HG02870 (cell line): ENCODE measurements around the gene OR2A1.
"Not testable (repeated sequence)": the region's sequence is repeated elsewhere in the genome, so short reads cannot be mapped to it uniquely, and the experiment has no call there.

Experiments
- ATAC-seq: cut with Tn5 transposase; IDR thresholded peaks from one replicate; pipeline ENCODE4 v1.9.1; 2021; ENCODE audit warnings: mild to moderate bottlenecking, moderate library complexity; ENCODE audit not compliant: unreplicated experiment

Gene OR2A1

DNA sequence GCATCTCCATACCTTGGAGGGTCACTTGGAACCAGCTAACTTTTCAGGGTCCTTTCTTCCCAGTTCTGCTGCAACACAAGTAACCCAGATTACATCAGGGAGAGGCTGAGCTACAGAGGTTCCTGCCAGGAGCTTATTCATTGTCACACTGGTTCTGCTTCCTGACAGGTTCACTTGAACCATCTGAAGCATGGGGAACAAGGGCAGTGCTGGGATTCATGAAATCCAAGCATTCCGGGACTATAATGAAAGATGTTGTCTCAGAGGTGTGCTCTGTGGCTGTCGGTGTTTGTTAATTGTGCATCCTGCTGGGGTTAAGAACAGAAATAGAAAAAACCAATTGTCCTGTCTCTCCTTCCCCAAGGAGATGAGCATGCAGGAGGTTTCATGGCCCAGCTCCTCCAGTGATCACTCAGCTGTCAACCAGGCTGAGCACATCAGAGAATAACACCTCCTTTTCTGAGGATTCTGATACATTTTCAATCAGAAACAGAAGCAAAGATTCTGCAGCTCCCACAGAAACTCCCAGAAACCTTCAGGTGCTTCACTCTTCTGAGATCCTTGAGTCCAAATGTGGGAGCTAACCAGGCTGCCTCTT is at the start of gene OR2A1:
TSS of gene OR2A1 (plus strand) at position 548 of the 598 bp plus-strand sequence. CDS start 5,706 bp downstream, outside the sequence.
- ATAC-seq: not testable (repeated sequence)

GRCh38 chr7:144264692-144265091 is 47.5 kb upstream of the OR2A1 start, which contains the start of gene OR2A7:
TSS of gene OR2A7 (minus strand) at chr7:144264792. CDS start at chr7:144259628, 5,164 bp downstream.
- ATAC-seq: not testable (repeated sequence)

GRCh38 chr7:144269188-144269587 is 43.0 kb upstream of the OR2A1 start, which contains the start of gene CTAGE8:
TSS of gene CTAGE8 (minus strand) at chr7:144269288. CDS start at chr7:144269250, 38 bp downstream.
- ATAC-seq: not testable (repeated sequence)

DNA sequence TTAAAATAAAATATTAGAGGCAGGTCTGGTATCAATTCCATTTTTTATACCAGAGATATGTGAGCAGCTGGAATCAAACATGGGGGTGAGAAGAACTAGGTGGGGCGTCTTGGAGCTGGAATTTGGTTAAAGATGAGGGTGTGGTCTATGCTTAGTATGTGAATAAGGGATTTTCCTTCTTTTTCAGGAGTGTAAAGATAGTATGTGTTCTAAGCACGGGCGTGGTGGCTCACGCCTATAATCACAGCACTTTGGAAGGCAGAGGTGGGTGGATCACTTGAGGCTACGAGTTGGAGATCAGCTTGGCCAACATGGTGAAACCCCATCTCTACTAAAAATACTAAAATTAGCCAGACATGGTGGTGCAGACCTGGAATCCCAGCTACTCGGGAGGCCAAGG is 36.9 kb upstream of the OR2A1 start:
- ATAC-seq: not testable (repeated sequence)

GRCh38 chr7:144280010-144280409 is 32.2 kb upstream of the OR2A1 start:
- not testable (repeated sequence) for ATAC-seq

GRCh38 chr7:144281981-144282380 is 30.2 kb upstream of the OR2A1 start:
- not testable (repeated sequence) for ATAC-seq

- not testable (repeated sequence) for ATAC-seq
Observed at GRCh38 chr7:144282490-144282889, 29.7 kb upstream of the OR2A1 start.

GRCh38 chr7:144283716-144284115 is 28.5 kb upstream of the OR2A1 start:
- not testable (repeated sequence) for ATAC-seq

GRCh38 chr7:144287171-144287784 is 24.9 kb upstream of the OR2A1 start:
- ATAC-seq: not testable (repeated sequence)

DNA sequence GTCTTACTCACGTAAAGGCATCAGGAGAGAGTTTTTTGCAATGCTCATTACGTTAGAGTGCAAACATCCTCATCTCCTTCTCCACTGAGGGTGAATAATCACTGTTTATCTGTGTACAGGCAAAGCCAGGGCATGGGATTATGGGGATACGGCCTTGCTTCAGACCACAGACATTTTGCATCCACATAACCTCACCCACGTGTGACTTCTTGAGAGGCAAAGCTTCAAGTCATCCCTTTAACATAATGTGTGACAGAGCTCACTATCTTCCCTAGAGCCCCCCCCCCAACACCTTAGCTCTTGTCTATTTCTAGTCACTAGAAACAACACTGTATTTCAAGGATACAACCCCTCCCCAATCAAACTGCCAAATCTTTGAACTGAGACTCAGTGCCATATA is 20.6 kb upstream of the OR2A1 start:
- not testable (repeated sequence) for ATAC-seq

GRCh38 chr7:144292384-144293161 is 19.6 kb upstream of the OR2A1 start:
- ATAC-seq: not testable (repeated sequence)

- ATAC-seq: peak; percentile 75
Observed at GRCh38 chr7:144293794-144294499, 18.3 kb upstream of the OR2A1 start.

DNA sequence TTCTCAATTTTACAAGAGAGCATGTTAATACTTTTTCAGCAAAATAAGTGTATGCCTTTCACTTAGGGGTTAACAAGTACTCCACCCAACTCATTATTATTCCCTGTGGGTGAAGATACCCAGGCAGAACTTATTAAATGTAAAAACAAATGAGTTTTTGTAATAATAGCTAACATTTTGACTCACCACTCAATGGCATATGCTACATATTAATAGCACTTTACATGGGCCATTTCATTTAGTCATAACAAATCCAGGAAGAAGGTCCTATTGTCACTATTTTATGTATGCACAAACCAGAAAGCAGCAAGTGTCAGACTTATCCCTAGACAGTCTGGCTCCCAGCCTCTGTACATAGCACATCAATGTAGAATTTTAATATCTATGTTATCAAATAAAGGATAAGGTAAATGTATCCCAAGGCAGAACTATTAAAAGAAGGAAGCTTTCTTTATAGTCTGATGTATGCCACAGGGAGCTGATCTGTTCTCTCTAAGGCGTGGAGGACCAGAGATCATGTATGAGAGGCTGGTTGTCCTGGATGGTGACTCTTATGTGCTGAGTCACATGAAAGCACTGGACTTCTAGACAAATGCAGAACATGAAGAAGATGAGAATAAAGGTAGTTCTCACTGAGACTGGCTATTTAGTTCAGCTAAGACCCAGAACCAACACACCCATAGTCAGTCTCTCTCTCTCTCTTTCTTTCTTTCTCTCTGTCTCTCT is 9.5 kb upstream of the OR2A1 start:
- ATAC-seq: not testable (repeated sequence)

DNA sequence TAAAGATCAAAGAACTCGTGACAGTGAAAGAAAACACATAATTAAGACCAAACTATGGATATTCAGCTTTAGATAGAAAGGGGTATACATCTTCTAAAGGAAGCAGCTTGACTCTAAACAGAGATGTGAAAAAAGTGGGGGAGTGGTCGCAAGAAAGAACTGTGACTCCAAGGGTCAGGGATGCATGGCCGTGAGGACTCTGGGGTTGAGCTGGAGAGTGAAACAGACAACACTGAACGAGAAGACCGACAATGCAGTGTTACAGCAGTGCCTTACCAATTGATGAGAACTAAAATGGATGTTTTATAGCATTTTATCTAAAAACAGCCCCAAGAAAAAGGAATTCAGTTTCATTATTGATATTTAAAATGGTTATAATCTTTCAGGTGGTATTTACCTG is 8.6 kb upstream of the OR2A1 start:
- ATAC-seq: not testable (repeated sequence)

DNA sequence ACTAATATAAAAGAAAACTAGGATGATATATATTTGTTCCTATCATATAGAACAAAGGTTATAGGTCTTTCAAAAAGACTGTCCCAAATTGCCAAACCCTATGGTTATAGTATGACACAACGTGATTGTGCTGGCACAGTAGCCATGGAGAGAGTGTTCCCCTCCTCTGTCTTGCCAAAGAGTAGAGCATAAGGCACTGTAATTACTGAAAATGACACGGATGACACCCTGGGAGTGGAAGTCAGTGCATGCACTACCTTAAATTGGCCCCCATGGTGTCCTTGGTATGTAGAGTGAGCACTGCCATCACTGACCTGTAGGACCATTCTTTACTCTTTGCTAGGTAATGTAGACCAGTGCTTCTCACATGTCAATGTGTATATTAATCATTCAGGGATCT is 7.1 kb upstream of the OR2A1 start:
- ATAC-seq: not testable (repeated sequence)

GRCh38 chr7:144309702-144310101 is 2.5 kb upstream of the OR2A1 start:
- not testable (repeated sequence) for ATAC-seq

- ATAC-seq: not testable (repeated sequence)
Observed at GRCh38 chr7:144311218-144311617, 1.0 kb upstream of the OR2A1 start.

DNA sequence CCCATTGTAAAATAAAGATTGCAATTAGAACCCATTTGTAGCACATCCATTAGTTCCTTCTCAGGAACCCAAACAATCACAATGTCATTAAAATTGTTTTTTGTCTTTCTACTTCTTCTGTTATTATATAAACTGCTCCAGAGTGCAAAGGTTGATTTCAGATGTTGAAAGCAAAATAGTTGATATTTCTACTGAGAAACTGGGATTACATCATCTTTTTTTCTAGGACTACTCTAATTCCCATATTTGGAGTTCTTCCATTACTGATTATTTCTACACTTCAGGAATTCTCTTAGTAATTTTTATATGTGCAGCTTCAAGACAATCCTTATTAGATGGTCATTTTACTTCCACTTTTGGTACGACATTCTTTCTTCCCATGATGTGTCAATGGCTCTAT is 5.3 kb downstream of the OR2A1 start:
- not testable (repeated sequence) for ATAC-seq

DNA sequence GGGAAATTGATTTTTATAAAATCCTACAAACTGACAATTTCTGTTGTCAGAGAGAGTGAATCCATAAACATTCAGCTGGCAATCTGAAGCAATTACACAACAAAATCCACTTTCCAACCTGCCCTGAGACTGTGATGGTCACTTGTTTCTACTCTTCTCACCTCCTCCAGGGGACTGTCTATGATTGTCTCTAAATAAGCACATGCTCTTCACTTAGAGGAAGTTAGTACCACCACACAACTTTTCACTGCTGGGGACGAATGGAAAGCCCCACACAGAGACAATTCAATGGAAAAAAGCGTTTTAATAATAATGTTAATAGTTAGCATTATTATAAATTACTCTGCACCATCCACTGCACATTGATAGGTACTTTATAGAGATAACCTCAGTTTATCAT is 7.3 kb downstream of the OR2A1 start:
- not testable (repeated sequence) for ATAC-seq

DNA sequence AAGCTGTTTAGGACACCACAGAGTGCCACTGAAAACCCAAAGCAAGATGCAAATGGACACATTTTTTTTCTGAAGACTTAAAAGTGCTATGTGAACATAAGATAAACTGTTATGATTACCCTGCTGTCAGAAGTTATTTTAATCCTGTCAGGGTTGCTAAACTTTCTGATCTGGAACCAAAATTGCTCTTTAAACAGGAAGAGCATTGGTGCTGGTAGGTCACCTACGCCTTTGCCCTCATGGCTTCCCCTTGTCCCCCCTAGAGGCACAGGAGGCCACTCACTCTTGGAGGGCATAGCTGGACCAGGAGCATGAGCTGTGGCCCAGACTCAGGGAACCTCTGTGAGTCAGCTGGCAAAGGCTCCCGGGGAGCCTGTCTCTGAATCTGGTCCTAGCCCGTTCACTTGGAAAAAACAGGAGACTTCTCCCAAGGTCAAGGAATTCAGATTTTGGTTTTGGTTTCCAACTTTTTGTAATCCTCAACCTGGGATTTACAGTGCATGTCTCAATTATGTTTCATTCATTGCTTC is 9.5 kb downstream of the OR2A1 start:
- ATAC-seq: not testable (repeated sequence)
